GOT3 (cell line): ENCODE results near the gene URGCP.
"Not testable (repeated sequence)": the region's sequence is repeated elsewhere in the genome, so short reads cannot be mapped to it uniquely, and the experiment has no call there.

Source experiments
- DNase-seq: peaks from one replicate; lab custom pipeline; 2025; ENCODE audit warnings: mixed read lengths; lab: John Stamatoyannopoulos, UW

The URGCP gene

GRCh38 chr7:43921423-43921822 lies 15.0 kb upstream of the URGCP start:
- no peak for DNase-seq

GRCh38 chr7:43915907-43916306 lies 9.5 kb upstream of the URGCP start:
- no peak for DNase-seq

- DNase-seq = no peak
Measured at GRCh38 chr7:43914795-43915194, 8.4 kb upstream of the URGCP start.

GRCh38 chr7:43905956-43906330 lies 453 bp downstream of the URGCP start:
- DNase-seq = no peak

- no peak for DNase-seq
Measured at GRCh38 chr7:43905209-43905946, 1.0 kb downstream of the URGCP start.

GRCh38 chr7:43904533-43905208 lies 1.7 kb downstream of the URGCP start:
- no peak for DNase-seq

GRCh38 chr7:43902542-43903054 lies 3.8 kb downstream of the URGCP start:
- DNase-seq = no peak

- not testable (repeated sequence) for DNase-seq
Measured at GRCh38 chr7:43898571-43898970, 7.8 kb downstream of the URGCP start.

- DNase-seq = no peak
Measured at GRCh38 chr7:43895847-43896415, 10.5 kb downstream of the URGCP start.

GRCh38 chr7:43891069-43891955 lies 15.1 kb downstream of the URGCP start:
- DNase-seq = no peak

GRCh38 chr7:43890468-43890867 lies 15.9 kb downstream of the URGCP start:
- DNase-seq = no peak

- no peak for DNase-seq
Measured at GRCh38 chr7:43888993-43889945, 17.1 kb downstream of the URGCP start.

GRCh38 chr7:43884617-43885016 lies 21.8 kb downstream of the URGCP start:
- DNase-seq = no peak

- DNase-seq = no peak
Measured at GRCh38 chr7:43884209-43884608, 22.2 kb downstream of the URGCP start.

GRCh38 chr7:43880596-43880995 lies 25.8 kb downstream of the URGCP start:
- DNase-seq = no peak

GRCh38 chr7:43879477-43879876 lies 26.9 kb downstream of the URGCP start:
- DNase-seq = no peak

- DNase-seq = no peak
Measured at GRCh38 chr7:43878867-43879266, 27.5 kb downstream of the URGCP start.

- DNase-seq = no peak
Measured at GRCh38 chr7:43877968-43878864, 28.2 kb downstream of the URGCP start.

GRCh38 chr7:43876976-43877745 lies 29.2 kb downstream of the URGCP start:
- no peak for DNase-seq
